ENCODE results near the gene ZNF407.

DNA sequence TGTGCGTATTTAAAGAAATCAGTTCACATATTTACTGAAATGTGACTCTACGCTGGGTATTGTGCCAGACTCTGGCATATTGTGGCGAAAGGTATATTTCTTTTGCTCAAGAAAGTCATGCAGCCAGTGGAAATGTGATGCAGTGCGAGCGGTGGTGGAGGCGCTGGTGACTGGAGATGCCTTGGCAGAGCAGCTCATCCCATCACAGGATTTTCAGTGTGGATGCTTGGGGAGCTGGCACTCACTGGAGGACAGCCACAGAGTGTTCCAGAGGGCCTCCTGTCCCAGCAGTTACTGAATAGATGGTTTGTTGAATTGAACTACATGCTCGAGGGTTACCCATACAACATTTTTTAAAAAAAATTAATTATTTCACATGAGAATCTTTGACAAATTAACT lies 117.6 kb downstream of the ZNF407 start:
- TF ChIP-seq, protein P1, sequence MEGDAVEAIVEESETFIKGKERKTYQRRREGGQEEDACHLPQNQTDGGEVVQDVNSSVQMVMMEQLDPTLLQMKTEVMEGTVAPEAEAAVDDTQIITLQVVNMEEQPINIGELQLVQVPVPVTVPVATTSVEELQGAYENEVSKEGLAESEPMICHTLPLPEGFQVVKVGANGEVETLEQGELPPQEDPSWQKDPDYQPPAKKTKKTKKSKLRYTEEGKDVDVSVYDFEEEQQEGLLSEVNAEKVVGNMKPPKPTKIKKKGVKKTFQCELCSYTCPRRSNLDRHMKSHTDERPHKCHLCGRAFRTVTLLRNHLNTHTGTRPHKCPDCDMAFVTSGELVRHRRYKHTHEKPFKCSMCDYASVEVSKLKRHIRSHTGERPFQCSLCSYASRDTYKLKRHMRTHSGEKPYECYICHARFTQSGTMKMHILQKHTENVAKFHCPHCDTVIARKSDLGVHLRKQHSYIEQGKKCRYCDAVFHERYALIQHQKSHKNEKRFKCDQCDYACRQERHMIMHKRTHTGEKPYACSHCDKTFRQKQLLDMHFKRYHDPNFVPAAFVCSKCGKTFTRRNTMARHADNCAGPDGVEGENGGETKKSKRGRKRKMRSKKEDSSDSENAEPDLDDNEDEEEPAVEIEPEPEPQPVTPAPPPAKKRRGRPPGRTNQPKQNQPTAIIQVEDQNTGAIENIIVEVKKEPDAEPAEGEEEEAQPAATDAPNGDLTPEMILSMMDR (IDR thresholded peaks at IDR 0.05; ENCODE audit: borderline replicate concordance, extremely low read depth, low read length, poor library complexity, severe bottlenecking), result no peak
- no peak for TF ChIP-seq EZH2 (IDR thresholded peaks at IDR 0.05; ENCODE audit: borderline replicate concordance, low read depth, low read length, severe bottlenecking)

All from DND-41 (cell line).